H1 (cell line): Measurements from ENCODE around the gene GBP2. TPM values are rescaled to one million over a fixed set of nuclear protein-coding genes. Genes with fewer than 3 reads are reported as not detected.

Experiments
- BRCA1 ChIP-seq: IDR thresholded peaks from 2 replicates; pipeline ENCODE4 v1.6.1; 2012; ENCODE audit warnings: low read depth, low read length, improper control_type of control experiment
- CBX5 ChIP-seq: fragments of 300-800, 300-1000 bp; sonication (generic); IDR thresholded peaks from 2 replicates; pipeline ENCODE4 v1.7.1; 2016; ENCODE audit warnings: antibody characterized with exemption, low read length, low read depth
- GTF2F1 ChIP-seq: IDR thresholded peaks from 2 replicates; pipeline ENCODE4 v1.6.1; 2012; ENCODE audit warnings: low read depth, low read length, improper control_type of control experiment, borderline replicate concordance
- JUN ChIP-seq: IDR thresholded peaks from 2 replicates; pipeline ENCODE4 v1.6.1; 2011; ENCODE audit warnings: low read depth, mild to moderate bottlenecking, improper control_type of control experiment, low read length
- NRF1 ChIP-seq: IDR thresholded peaks from 2 replicates; pipeline ENCODE4 v1.6.1; 2011; ENCODE audit warnings: mild to moderate bottlenecking, low read depth, low read length, improper control_type of control experiment
- TBP ChIP-seq: IDR thresholded peaks from 2 replicates; pipeline ENCODE4 v1.6.1; 2011; ENCODE audit warnings: low read depth, low read length, improper control_type of control experiment
- TEAD4 ChIP-seq: IDR thresholded peaks from 2 replicates; pipeline ENCODE4 v1.6.1; 2012; ENCODE audit warnings: low read depth, low read length, inconsistent platforms, mixed read lengths
- polyA plus RNA-seq, 7 experiments: library from polyadenylated mRNA; depleted of rRNA in 3 of 7; stranded (reverse) in 5 of 7; unstranded in 2 of 7; fragments of >200 nt in 5 of 7; fragments of 200-250 nt in 2 of 7; gene quantifications; 1 replicate in 5 of 7; 2 replicates in 1 of 7; 4 replicates in 1 of 7; pipeline versions ENCODE4 v1.2.1 to v1.2.3, GENCODE V29; 2011 to 2013; ENCODE audit warnings: missing spikeins in 2 of 7, mixed read lengths in 2 of 7
- total RNA-seq: library from RNA; stranded (reverse); fragmentation: NEBNext Ultra II Directional; extraction: Animal tissue kit (Norgen Biotek cat#: 25700); gene quantifications from 2 replicates; pipeline ENCODE4 v1.2.1, GENCODE V29; 2021
- TF ChIP-seq, protein P1 (sequence below): fragments of 300-600 bp; sonication (generic); IDR thresholded peaks from 2 replicates; pipeline ENCODE4 v1.7.1; 2012; ENCODE audit warnings: low read length, moderate library complexity, mild to moderate bottlenecking, inconsistent platforms; ENCODE audit not compliant: insufficient replicate concordance
- TF ChIP-seq, protein P2 (sequence below): IDR thresholded peaks from 2 replicates; pipeline ENCODE4 v1.6.1; 2012; ENCODE audit warnings: inconsistent platforms
- TF ChIP-seq, protein P3 (sequence below): IDR thresholded peaks from 2 replicates; pipeline ENCODE4 v1.6.1; 2012; ENCODE audit warnings: inconsistent platforms

Gene GBP2
- total and polyA plus RNA-seq, 2 of the 8 experiments (the other 6 are each of a cell fraction or from before 2014, with no cell fraction given), result not detected

DNA sequence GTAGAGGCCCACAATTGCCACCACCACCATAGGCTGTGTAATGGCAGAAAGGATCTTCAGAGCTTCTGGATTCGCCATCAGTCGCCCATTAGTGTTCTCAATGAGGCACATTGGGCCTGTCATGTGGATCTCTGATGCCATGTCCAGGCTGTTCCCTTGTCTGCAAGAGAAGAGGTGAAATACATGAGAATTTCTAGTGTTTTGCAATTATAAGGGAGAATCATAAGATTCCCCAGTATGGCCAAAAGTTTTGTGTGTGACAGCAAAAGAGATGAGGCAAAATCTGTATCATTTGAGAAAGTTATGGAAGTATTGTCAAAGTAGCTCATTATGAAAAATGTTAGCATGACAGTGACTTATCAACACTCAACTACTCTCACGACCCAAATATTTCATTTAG lies 62.8 kb downstream of the GBP2 start (continued):
- TF ChIP-seq, protein P1, sequence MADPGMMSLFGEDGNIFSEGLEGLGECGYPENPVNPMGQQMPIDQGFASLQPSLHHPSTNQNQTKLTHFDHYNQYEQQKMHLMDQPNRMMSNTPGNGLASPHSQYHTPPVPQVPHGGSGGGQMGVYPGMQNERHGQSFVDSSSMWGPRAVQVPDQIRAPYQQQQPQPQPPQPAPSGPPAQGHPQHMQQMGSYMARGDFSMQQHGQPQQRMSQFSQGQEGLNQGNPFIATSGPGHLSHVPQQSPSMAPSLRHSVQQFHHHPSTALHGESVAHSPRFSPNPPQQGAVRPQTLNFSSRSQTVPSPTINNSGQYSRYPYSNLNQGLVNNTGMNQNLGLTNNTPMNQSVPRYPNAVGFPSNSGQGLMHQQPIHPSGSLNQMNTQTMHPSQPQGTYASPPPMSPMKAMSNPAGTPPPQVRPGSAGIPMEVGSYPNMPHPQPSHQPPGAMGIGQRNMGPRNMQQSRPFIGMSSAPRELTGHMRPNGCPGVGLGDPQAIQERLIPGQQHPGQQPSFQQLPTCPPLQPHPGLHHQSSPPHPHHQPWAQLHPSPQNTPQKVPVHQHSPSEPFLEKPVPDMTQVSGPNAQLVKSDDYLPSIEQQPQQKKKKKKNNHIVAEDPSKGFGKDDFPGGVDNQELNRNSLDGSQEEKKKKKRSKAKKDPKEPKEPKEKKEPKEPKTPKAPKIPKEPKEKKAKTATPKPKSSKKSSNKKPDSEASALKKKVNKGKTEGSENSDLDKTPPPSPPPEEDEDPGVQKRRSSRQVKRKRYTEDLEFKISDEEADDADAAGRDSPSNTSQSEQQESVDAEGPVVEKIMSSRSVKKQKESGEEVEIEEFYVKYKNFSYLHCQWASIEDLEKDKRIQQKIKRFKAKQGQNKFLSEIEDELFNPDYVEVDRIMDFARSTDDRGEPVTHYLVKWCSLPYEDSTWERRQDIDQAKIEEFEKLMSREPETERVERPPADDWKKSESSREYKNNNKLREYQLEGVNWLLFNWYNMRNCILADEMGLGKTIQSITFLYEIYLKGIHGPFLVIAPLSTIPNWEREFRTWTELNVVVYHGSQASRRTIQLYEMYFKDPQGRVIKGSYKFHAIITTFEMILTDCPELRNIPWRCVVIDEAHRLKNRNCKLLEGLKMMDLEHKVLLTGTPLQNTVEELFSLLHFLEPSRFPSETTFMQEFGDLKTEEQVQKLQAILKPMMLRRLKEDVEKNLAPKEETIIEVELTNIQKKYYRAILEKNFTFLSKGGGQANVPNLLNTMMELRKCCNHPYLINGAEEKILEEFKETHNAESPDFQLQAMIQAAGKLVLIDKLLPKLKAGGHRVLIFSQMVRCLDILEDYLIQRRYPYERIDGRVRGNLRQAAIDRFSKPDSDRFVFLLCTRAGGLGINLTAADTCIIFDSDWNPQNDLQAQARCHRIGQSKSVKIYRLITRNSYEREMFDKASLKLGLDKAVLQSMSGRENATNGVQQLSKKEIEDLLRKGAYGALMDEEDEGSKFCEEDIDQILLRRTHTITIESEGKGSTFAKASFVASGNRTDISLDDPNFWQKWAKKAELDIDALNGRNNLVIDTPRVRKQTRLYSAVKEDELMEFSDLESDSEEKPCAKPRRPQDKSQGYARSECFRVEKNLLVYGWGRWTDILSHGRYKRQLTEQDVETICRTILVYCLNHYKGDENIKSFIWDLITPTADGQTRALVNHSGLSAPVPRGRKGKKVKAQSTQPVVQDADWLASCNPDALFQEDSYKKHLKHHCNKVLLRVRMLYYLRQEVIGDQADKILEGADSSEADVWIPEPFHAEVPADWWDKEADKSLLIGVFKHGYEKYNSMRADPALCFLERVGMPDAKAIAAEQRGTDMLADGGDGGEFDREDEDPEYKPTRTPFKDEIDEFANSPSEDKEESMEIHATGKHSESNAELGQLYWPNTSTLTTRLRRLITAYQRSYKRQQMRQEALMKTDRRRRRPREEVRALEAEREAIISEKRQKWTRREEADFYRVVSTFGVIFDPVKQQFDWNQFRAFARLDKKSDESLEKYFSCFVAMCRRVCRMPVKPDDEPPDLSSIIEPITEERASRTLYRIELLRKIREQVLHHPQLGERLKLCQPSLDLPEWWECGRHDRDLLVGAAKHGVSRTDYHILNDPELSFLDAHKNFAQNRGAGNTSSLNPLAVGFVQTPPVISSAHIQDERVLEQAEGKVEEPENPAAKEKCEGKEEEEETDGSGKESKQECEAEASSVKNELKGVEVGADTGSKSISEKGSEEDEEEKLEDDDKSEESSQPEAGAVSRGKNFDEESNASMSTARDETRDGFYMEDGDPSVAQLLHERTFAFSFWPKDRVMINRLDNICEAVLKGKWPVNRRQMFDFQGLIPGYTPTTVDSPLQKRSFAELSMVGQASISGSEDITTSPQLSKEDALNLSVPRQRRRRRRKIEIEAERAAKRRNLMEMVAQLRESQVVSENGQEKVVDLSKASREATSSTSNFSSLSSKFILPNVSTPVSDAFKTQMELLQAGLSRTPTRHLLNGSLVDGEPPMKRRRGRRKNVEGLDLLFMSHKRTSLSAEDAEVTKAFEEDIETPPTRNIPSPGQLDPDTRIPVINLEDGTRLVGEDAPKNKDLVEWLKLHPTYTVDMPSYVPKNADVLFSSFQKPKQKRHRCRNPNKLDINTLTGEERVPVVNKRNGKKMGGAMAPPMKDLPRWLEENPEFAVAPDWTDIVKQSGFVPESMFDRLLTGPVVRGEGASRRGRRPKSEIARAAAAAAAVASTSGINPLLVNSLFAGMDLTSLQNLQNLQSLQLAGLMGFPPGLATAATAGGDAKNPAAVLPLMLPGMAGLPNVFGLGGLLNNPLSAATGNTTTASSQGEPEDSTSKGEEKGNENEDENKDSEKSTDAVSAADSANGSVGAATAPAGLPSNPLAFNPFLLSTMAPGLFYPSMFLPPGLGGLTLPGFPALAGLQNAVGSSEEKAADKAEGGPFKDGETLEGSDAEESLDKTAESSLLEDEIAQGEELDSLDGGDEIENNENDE, result no peak
- TF ChIP-seq NRF1 (no peak), BRCA1 (no peak), CBX5 (no peak), GTF2F1 (no peak), JUN (no peak), TBP (no peak), TEAD4 (no peak)
- TF ChIP-seq, protein P2, sequence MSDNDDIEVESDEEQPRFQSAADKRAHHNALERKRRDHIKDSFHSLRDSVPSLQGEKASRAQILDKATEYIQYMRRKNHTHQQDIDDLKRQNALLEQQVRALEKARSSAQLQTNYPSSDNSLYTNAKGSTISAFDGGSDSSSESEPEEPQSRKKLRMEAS, result no peak
- TF ChIP-seq, protein P3, sequence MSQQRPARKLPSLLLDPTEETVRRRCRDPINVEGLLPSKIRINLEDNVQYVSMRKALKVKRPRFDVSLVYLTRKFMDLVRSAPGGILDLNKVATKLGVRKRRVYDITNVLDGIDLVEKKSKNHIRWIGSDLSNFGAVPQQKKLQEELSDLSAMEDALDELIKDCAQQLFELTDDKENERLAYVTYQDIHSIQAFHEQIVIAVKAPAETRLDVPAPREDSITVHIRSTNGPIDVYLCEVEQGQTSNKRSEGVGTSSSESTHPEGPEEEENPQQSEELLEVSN, result no peak
- TF ChIP-seq, all 59 proteins: peak for 0
